Measurements from ENCODE around the gene OR10A7. TPM values are rescaled to one million over a fixed set of nuclear protein-coding genes. Genes with fewer than 3 reads are reported as not detected.
"Not testable (repeated sequence)": the region's sequence is repeated elsewhere in the genome, so short reads cannot be mapped to it uniquely, and the experiment has no call there.

Gene OR10A7, protein sequence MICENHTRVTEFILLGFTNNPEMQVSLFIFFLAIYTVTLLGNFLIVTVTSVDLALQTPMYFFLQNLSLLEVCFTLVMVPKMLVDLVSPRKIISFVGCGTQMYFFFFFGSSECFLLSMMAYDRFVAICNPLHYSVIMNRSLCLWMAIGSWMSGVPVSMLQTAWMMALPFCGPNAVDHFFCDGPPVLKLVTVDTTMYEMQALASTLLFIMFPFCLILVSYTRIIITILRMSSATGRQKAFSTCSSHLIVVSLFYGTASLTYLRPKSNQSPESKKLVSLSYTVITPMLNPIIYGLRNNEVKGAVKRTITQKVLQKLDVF
- not detected for total RNA-seq
- long read RNA-seq = 0 reads

- ATAC-seq = no peak
- intact Hi-C loops (cut with micrococcal nuclease) = no loop called here
- no peak for DNase-seq
Measured at GRCh38 chr12:55220725-55221124, at the start of gene OR10A7. OR10A7 (plus strand) TSS chr12:55221025; CDS start chr12:55221025, 0 bp downstream.

DNA sequence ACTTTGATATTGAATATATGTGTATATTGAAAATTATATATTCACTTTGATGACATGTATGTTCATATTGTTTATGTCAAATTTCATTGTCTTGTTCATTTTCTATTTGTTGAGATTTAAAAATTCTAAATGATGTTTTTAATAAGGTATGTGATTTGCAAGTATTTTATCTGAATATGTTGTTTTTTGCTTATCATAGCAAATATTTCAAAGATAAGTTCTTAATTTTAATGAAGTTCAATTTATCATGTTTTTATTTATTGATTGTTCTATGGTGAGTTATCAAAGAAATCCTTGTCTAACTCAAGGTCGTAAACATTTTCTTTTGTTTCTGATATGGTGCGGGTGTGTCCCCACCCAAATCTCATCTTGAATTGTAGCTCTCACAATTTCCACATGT, 49.4 kb upstream of the OR10A7 start:
- intact Hi-C loops (cut with micrococcal nuclease) = no loop called here
- DNase-seq (no peak), ATAC-seq (no peak)

DNA sequence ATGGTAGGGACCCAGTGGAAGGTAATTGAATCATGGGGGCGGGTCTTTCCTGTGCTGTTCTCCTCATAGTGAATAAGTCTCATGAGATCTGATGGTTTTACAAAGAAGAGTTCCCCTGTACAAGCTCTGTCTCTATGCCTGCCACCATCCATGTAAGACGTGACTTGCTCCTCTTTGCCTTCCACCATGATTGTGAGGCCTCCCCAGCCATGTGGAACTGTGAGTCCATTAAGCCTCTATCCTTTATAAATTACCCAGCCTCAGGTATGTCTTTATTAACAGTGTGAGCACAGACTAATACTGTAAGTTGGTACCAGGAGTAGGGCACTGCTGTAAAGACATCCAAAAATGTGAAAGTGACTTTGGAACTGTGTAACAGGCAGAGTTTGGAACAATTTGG, 49.0 kb upstream of the OR10A7 start:
- DNase-seq; ATAC-seq; intact Hi-C loops (cut with micrococcal nuclease): not testable (repeated sequence)

DNA sequence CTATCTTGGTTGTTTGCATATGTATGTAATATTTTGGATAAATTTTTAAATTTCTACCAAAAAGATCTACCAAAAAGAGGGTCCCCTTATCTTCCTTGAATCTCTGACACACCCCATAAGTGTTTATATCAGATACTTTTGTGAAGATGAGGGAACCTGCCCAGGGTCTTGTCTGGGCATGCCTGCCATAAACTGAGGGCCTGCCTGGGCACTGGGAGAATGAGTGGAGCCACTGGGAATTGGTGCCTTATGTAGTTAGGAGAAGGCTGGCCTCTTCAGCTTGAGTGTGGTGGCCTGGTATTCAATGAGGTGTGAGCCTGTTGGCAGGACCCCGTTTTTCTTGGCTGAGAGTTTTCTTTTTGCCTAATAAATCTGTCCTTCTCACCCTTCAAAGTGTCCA, 48.1 kb upstream of the OR10A7 start:
- ATAC-seq = no peak
- intact Hi-C loops (cut with micrococcal nuclease) = no loop called here

DNA sequence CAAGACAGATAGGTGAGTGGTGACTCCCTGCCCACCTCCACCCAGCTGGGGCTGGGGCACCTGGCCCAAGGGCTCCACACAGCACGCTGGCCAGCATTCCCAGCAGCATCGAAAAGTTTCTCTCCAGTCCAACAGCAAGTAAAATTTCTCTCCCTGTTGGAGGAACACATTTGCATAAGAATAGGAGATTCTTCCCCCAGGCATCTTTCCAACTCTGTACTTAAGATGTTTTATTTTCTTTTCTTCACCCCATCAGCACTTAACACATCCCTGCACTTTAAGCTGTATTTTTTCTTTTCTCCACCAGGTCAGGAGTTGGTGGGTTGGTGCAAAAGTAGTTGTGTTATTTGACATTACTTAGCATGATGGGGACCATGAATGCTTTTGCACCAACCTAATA, 47.4 kb upstream of the OR10A7 start:
- DNase-seq (no peak), ATAC-seq (no peak)
- intact Hi-C loops (cut with micrococcal nuclease) = no loop called here

More for the DNA sequence above, 48.1 kb upstream of the OR10A7 start:
- DNase-seq = no peak

DNA sequence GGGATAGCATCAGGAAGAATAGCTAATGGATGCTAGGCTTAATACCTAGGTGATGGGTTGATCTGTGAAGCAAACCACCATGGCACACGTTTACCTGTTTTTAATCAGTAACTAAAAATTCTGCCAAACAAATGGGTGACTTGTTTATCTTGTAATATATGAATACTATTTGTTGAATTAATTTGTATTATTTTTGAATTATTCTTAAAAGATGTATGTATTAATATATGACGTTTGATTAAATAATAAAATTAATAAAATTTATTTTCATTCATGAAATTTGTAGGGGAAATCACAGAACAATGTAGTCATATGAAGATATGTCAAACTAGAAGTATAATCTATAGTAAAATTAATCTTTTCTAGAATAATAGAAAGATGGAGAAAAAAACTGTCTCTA, 32.3 kb upstream of the OR10A7 start:
- intact Hi-C loops (cut with micrococcal nuclease) = no loop called here
- DNase-seq = no peak
- no peak for ATAC-seq

DNA sequence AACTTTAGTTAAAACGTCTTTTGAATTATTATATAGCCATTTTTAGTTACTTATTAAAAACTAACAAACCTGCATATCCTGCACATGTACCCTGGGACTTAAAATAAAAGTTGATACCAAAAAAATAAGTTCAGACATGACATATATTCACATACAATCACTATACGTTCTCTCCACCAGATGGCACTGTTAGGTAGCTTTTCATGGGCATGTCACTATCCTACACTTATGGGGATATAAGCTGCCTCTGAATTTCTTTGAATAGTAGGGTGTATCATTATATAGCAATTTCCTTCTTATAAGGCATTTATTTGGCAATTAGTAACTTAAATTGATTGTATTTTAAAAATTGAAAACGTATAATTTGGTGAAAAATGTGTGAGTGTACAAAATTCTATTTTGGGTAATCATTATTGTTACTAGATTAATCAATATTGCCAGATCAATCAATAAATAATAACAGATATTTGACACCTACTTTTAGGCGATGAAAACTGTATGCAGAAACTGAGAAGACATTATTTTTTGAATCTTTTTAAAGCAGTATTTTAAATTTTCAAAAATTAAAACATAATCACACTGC, 31.8 kb upstream of the OR10A7 start:
- intact Hi-C loops (cut with micrococcal nuclease) = loop anchor here (1.0 kb wide), 1 partner anchor 430 kb away; no protein-coding TSS in a partner anchor
- ATAC-seq (peak; percentile 65), DNase-seq (no peak)

GRCh38 chr12:55194382-55194781, 26.4 kb upstream of the OR10A7 start:
- no peak for ATAC-seq
- intact Hi-C loops (cut with micrococcal nuclease) = no loop called here
- DNase-seq = no peak

- ATAC-seq (no peak), DNase-seq (no peak)
- intact Hi-C loops (cut with micrococcal nuclease) = no loop called here
Measured at GRCh38 chr12:55226523-55226922, 5.7 kb downstream of the OR10A7 start.

- DNase-seq (no peak), ATAC-seq (no peak)
- intact Hi-C loops (cut with micrococcal nuclease) = no loop called here
Measured at GRCh38 chr12:55227643-55228042, 6.8 kb downstream of the OR10A7 start.

DNA sequence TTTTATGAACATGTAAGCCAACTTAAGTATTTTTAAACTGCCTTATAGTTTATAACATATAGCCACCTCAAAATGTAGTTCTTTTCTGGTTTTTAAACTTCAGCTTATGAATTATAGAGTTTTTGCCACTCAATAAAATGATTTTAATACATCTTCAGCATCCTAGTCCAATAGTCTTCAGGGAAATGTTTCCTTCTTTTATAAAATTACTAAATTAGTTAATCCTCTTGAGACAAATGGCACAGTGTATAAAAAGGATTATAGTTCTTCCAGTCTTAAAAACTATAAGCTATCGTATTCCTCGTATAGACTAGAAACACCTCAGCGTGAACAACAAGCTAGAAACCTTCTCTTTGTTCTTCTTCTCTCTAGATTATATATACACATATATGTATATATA, 23.5 kb downstream of the OR10A7 start, which contains the start of gene OR6C74:
Gene OR6C74 (plus strand): TSS at position 301 of the 400 bp plus-strand sequence. CDS start 2,679 bp downstream, outside the sequence.
- no peak for ATAC-seq
- no peak for DNase-seq
- intact Hi-C loops (cut with micrococcal nuclease) = no loop called here

GRCh38 chr12:55246159-55246558, 25.3 kb downstream of the OR10A7 start:
- ATAC-seq = no peak
- DNase-seq = no peak
- intact Hi-C loops (cut with micrococcal nuclease) = no loop called here

DNA sequence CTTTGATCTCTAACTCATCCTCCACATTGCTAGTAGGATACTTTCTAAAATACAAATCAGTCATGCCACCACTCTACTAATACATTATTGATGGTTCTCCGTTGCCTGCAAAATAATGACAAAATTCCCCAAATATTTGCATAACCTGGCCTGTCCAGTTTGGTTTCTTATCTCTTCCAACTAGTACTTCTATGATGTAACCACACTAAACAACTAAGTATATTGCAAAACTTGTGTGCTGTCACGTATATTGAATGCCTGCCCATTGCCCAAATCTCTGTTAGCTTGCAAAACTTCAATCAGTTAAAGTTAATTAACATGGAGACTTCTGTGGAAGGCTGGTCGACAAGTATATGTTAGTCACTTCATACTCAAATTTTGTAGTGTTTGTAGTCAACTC, 30.1 kb downstream of the OR10A7 start:
- intact Hi-C loops (cut with micrococcal nuclease) = no loop called here
- no peak for DNase-seq
- no peak for ATAC-seq

- no peak for ATAC-seq
- intact Hi-C loops (cut with micrococcal nuclease) = no loop called here
Measured at GRCh38 chr12:55253281-55253680, 32.5 kb downstream of the OR10A7 start.

GRCh38 chr12:55256831-55257230, 36.0 kb downstream of the OR10A7 start:
- no peak for DNase-seq
- no peak for ATAC-seq
- intact Hi-C loops (cut with micrococcal nuclease) = no loop called here

More at GRCh38 chr12:55253281-55253680, 32.5 kb downstream of the OR10A7 start:
- no peak for DNase-seq

GRCh38 chr12:55258303-55258702, 37.5 kb downstream of the OR10A7 start:
- DNase-seq (no peak), ATAC-seq (no peak)
- intact Hi-C loops (cut with micrococcal nuclease) = no loop called here

Other genes with a start within 250 kb of the OR10A7 start
- gene TESPA1, start 236.3 kb upstream of the OR10A7 start, total RNA-seq = 0.55 TPM
- not detected for gene NEUROD4, start 201.1 kb upstream of the OR10A7 start, total RNA-seq
- gene OR9K2, start 94.6 kb upstream of the OR10A7 start, total RNA-seq = not detected
- gene OR6C74, start 23.6 kb downstream of the OR10A7 start, total RNA-seq = not detected
- not detected for gene OR6C6, start 75.5 kb downstream of the OR10A7 start, total RNA-seq
- gene OR6C1, start 93.3 kb downstream of the OR10A7 start, total RNA-seq = not detected
- gene OR6C3, start 109.7 kb downstream of the OR10A7 start, total RNA-seq = not detected
- gene OR6C75, start 141.9 kb downstream of the OR10A7 start, total RNA-seq = not detected
- not detected for gene OR6C65, start 179.5 kb downstream of the OR10A7 start, total RNA-seq
- not detected for gene OR6C76, start 205.2 kb downstream of the OR10A7 start, total RNA-seq
- not detected for gene OR6C2, start 223.1 kb downstream of the OR10A7 start, total RNA-seq
- gene OR6C70, start 249.1 kb downstream of the OR10A7 start, total RNA-seq = not detected

Data from left ventricle myocardium superior (tissue), 1 donor.